ENCODE measurements around the gene FBXO46.
A peak's percentile ranks its signal among the peaks of the same experiment; 100 is the strongest.
"Not testable (repeated sequence)": the region's sequence is repeated elsewhere in the genome, so short reads cannot be mapped to it uniquely, and the experiment has no call there.

The FBXO46 gene

GRCh38 chr19:45720065-45720464, 10.6 kb downstream of the FBXO46 start:
- DNase-seq, result not testable (repeated sequence)

- no peak for DNase-seq
Measured at GRCh38 chr19:45717983-45718650, 12.6 kb downstream of the FBXO46 start.

- DNase-seq, result peak; percentile 99
Measured at GRCh38 chr19:45717131-45717982, 13.3 kb downstream of the FBXO46 start.

- peak; percentile 35 for DNase-seq
Measured at GRCh38 chr19:45716359-45717130, 14.2 kb downstream of the FBXO46 start.

- DNase-seq, result no peak
Measured at GRCh38 chr19:45715139-45715538, 15.6 kb downstream of the FBXO46 start.

- no peak for DNase-seq
Measured at GRCh38 chr19:45713141-45713540, 17.6 kb downstream of the FBXO46 start.

GRCh38 chr19:45712699-45713067, 18.0 kb downstream of the FBXO46 start:
- DNase-seq, result no peak

- DNase-seq, result no peak
Measured at GRCh38 chr19:45711851-45712698, 18.6 kb downstream of the FBXO46 start.

- DNase-seq, result no peak
Measured at GRCh38 chr19:45710356-45711130, 20.2 kb downstream of the FBXO46 start.

GRCh38 chr19:45705710-45706415, 24.8 kb downstream of the FBXO46 start:
- no peak for DNase-seq

- no peak for DNase-seq
Measured at GRCh38 chr19:45705115-45705514, 25.6 kb downstream of the FBXO46 start.

GRCh38 chr19:45701676-45702075, 29.0 kb downstream of the FBXO46 start:
- DNase-seq, result no peak

GRCh38 chr19:45693106-45693788, 37.4 kb downstream of the FBXO46 start:
- peak; percentile 61 for DNase-seq

GRCh38 chr19:45692187-45693105, 38.2 kb downstream of the FBXO46 start, which contains the start of gene QPCTL:
Gene QPCTL (plus strand): TSS chr19:45692666. CDS start chr19:45692704, 38 bp downstream.
- DNase-seq, result peak; percentile 100

GRCh38 chr19:45691516-45692186, 39.0 kb downstream of the FBXO46 start, which contains the start of gene SNRPD2:
Gene SNRPD2 (minus strand): TSS chr19:45691953. CDS start chr19:45691888, 65 bp downstream.
- DNase-seq, result peak; percentile 94

- no peak for DNase-seq
Measured at GRCh38 chr19:45687599-45687998, 43.1 kb downstream of the FBXO46 start.

- DNase-seq, result not testable (repeated sequence)
Measured at GRCh38 chr19:45685045-45685444, 45.7 kb downstream of the FBXO46 start.

GRCh38 chr19:45682908-45683307, 47.8 kb downstream of the FBXO46 start:
- DNase-seq, result no peak
